Upper lobe of left lung (tissue), 4 donors: ENCODE measurements around the gene GRIN2D.

Experiments
- CTCF ChIP-seq, 6 experiments: fragments of 450-650 bp in 4 of 6; fragments of 200-600 bp in 2 of 6; sonication (generic) in 2 of 6; IDR thresholded peaks; one replicate each; pipeline ENCODE4 v1.5.1; 2016 to 2019; ENCODE audit warnings: antibody characterized with exemption in 6 of 6
- EP300 ChIP-seq, 4 donors: sonication (generic); formaldehyde crosslinking; IDR thresholded peaks; one replicate each; pipeline ENCODE4 v1.5.1; 2017; ENCODE audit warnings: antibody characterized with exemption in 4 of 4, control low read depth in 2 of 4
- POLR2A ChIP-seq, 4 donors: fragments of 450-650 bp; IDR thresholded peaks; one replicate each; pipeline ENCODE4 v1.5.1; 2016 to 2017; ENCODE audit warnings: antibody characterized with exemption in 4 of 4, mild to moderate bottlenecking in 2 of 4

DNA sequence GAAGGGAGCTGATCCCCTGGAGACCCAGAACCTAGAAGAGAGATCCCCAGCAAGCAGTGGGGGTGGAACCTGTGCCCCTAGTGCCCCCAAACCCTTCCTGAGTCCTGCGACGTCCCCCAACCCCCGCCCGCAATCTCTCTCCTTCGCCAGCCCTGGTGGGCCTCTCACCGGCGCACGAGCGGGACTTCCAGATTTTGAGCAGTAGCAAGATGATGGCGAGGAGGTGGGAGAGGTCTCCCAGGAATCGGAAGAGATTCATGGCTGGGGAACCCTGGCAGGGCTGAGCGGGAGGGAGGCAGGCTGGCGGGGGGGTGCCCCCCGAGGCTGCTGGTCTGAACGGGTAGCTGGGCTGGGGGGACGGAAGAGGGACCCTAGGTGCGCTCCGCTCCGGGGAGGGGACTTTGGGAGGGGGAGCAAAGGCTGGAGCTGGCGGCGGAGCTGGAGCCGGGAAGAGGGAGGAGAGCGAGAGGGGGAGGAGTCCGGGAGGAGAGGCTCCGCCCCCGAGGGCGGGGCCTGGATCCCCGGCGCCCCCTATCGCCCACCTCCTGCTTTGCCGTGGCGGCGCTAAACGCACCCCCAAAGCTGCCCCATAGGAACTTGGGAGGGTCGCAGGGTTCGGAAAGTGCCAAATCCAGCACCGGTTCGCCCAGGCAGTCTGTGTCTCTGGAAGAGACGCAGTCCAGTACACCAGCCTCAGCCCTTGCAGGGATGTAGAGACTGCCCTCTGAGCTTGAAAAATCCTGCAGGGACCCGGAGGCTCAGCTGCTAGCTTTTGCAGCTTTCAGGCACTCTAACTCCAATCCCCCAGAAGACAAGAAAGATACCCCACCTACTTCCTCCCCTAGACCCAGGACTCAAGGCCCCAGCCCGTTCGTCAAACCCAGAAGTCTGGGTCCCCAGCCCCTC is 2.1 kb upstream of the GRIN2D start, which contains the start of gene KDELR1:
- TF ChIP-seq POLR2A (IDR thresholded peaks at IDR 0.05) = peak; percentile 34 to 71 (median 48)
- TF ChIP-seq CTCF (IDR thresholded peaks at IDR 0.05) = peak; percentile 84 to 93 (median 88)
- TF ChIP-seq EP300 (IDR thresholded peaks at IDR 0.05) = no peak
